H1 (cell line): ENCODE data around the gene SERPING1. TPM values are rescaled to one million over a fixed set of nuclear protein-coding genes. Genes with fewer than 3 reads are reported as not detected.

Experiments used
- CBX8 ChIP-seq: fragments of 300-800, 300-1000 bp; sonication (generic); IDR thresholded peaks from 2 replicates; pipeline ENCODE4 v1.7.1; 2016; ENCODE audit warnings: low read depth, low read length, borderline replicate concordance
- polyA plus RNA-seq, 7 experiments: library from polyadenylated mRNA; depleted of rRNA in 3 of 7; stranded (reverse) in 5 of 7; unstranded in 2 of 7; fragments of >200 nt in 5 of 7; fragments of 200-250 nt in 2 of 7; gene quantifications; 1 replicate in 5 of 7; 2 replicates in 1 of 7; 4 replicates in 1 of 7; pipeline versions ENCODE4 v1.2.1 to v1.2.3, GENCODE V29; 2011 to 2013; ENCODE audit warnings: missing spikeins in 2 of 7, mixed read lengths in 2 of 7
- total RNA-seq: library from RNA; stranded (reverse); fragmentation: NEBNext Ultra II Directional; extraction: Animal tissue kit (Norgen Biotek cat#: 25700); gene quantifications from 2 replicates; pipeline ENCODE4 v1.2.1, GENCODE V29; 2021

Gene SERPING1
- total and polyA plus RNA-seq, 2 of the 8 experiments (the other 6 are each of a cell fraction or from before 2014, with no cell fraction given): 50.9 to 54.8 TPM

- TF ChIP-seq CBX8: no peak
Measured at GRCh38 chr11:57619331-57619730, 21.8 kb downstream of the SERPING1 start (continued).
